Measurements from ENCODE around the gene SEC63.

GRCh38 chr6:107989166-107990094 is 31.4 kb upstream of the SEC63 start:
- TF ChIP-seq POLR2A (IDR thresholded peaks at IDR 0.05; ENCODE audit: low read depth, low read length) (no peak), POLR2AphosphoS5 (IDR thresholded peaks at IDR 0.05; ENCODE audit: low read depth, low read length) (no peak), TAF1 (IDR thresholded peaks at IDR 0.05; ENCODE audit: low read depth, low read length) (no peak), SPI1 (IDR thresholded peaks at IDR 0.05; ENCODE audit: low read depth, low read length) (no peak)
